IMR-90 (cell line): Measurements from ENCODE around the gene ADAMTS12. TPM values are rescaled to one million over a fixed set of nuclear protein-coding genes. Genes with fewer than 3 reads are reported as not detected.

Source experiments
- ATAC-seq: fragments of 200-7000 bp; cut with Tn5 transposase; 2 replicates; pipeline ENCODE4 v1.9.1; 2020; ENCODE audit warnings: low read depth, mild to moderate bottlenecking, moderate library complexity
- BruUV-seq: library from RNA; stranded (reverse); fragments of 400-500 nt; replicated peaks from 2 replicates; lab custom pipeline; 2021; lab: Mats Ljungman, UMichigan
- CTCF ChIA-PET: fragments of 300-600 bp; formaldehyde crosslinking; extraction: SDS; loops from one replicate; lab custom pipeline; 2021; ENCODE audit warnings: antibody characterized with exemption; lab: Yijun Ruan, JAX
- POLR2A ChIA-PET: fragments of 300-600 bp; sonication (Branson Sonifier 250); formaldehyde crosslinking; loops from one replicate; lab custom pipeline; 2022; ENCODE audit warnings: antibody characterized with exemption; ENCODE audit not compliant: unreplicated experiment; lab: Charles Lee
- DNase-seq: peaks from one replicate; pipeline ENCODE4 v3.0.0; 2013
- H2AFZ ChIP-seq: replicated peaks from 2 replicates; pipeline ENCODE3; 2013; ENCODE audit warnings: low read length, mild to moderate bottlenecking; ENCODE audit not compliant: poor library complexity
- H2AK5ac ChIP-seq: 2 replicates; pipeline ENCODE4 v1.6.1; 2013; ENCODE audit warnings: low read depth, low read length, inconsistent platforms
- H2AK9ac ChIP-seq: replicated peaks from 2 replicates; pipeline ENCODE3; 2013; ENCODE audit warnings: mild to moderate bottlenecking, low read depth, low read length, moderate library complexity; ENCODE audit not compliant: poor library complexity
- H2BK120ac ChIP-seq: 2 replicates; pipeline ENCODE4 v1.6.1; 2013; ENCODE audit warnings: low read depth, low read length, inconsistent platforms
- H2BK15ac ChIP-seq: 3 replicates; pipeline ENCODE4 v1.6.1; 2013; ENCODE audit warnings: low read depth, low read length, inconsistent platforms
- H2BK20ac ChIP-seq: 2 replicates; pipeline ENCODE4 v1.6.1; 2013; ENCODE audit warnings: low read depth, mild to moderate bottlenecking, inconsistent platforms, low read length, moderate library complexity
- H2BK5ac ChIP-seq: 2 replicates; pipeline ENCODE4 v1.6.1; 2013; ENCODE audit warnings: mild to moderate bottlenecking, low read depth, low read length, inconsistent platforms; ENCODE audit not compliant: poor library complexity, severe bottlenecking
- H3K14ac ChIP-seq: replicated peaks from 2 replicates; pipeline ENCODE4 v1.6.1; 2013; ENCODE audit warnings: low read depth, low read length, inconsistent platforms
- H3K18ac ChIP-seq: 2 replicates; pipeline ENCODE4 v1.6.1; 2013; ENCODE audit warnings: low read depth, low read length, control low read depth
- H3K23ac ChIP-seq: 2 replicates; pipeline ENCODE4 v1.6.1; 2013; ENCODE audit warnings: low read depth, low read length, inconsistent platforms
- H3K27ac ChIP-seq: 2 replicates; pipeline ENCODE4 v1.5.1; 2013; ENCODE audit warnings: mild to moderate bottlenecking, control low read depth, low read length; ENCODE audit not compliant: insufficient read depth
- H3K27me3 ChIP-seq: 2 replicates; pipeline ENCODE4 v1.6.1; 2013; ENCODE audit warnings: low read length; ENCODE audit not compliant: control insufficient read depth, insufficient read depth
- H3K36me3 ChIP-seq: 2 replicates; pipeline ENCODE4 v1.6.1; 2013; ENCODE audit warnings: low read length, mixed read lengths; ENCODE audit not compliant: control insufficient read depth, insufficient read depth
- H3K4ac ChIP-seq: 2 replicates; pipeline ENCODE4 v1.6.1; 2013; ENCODE audit warnings: low read depth, low read length, inconsistent platforms
- H3K4me1 ChIP-seq: 2 replicates; pipeline ENCODE4 v1.6.1; 2013; ENCODE audit warnings: low read length, mixed read lengths; ENCODE audit not compliant: control insufficient read depth, insufficient read depth
- H3K4me2 ChIP-seq: 2 replicates; pipeline ENCODE4 v1.6.1; 2013; ENCODE audit warnings: low read depth, mild to moderate bottlenecking, control low read depth, low read length, moderate library complexity
- H3K4me3 ChIP-seq: 2 replicates; pipeline ENCODE4 v1.5.1; 2013; ENCODE audit warnings: low read depth, mild to moderate bottlenecking, control low read depth, low read length, moderate library complexity; ENCODE audit not compliant: insufficient read depth
- H3K56ac ChIP-seq: 2 replicates; pipeline ENCODE4 v1.6.1; 2013; ENCODE audit warnings: low read length, inconsistent platforms; ENCODE audit not compliant: insufficient read depth; ENCODE audit errors: extremely low read depth
- H3K79me1 ChIP-seq, 2 experiments: 2 replicates each; pipeline ENCODE4 v1.6.1; 2013; ENCODE audit warnings: low read length in 2 of 2, inconsistent platforms in 1 of 2, low read depth in 1 of 2
- H3K9ac ChIP-seq: 2 replicates; pipeline ENCODE4 v1.6.1; 2013; ENCODE audit warnings: low read depth, low read length, control low read depth
- H3K9me1 ChIP-seq: 2 replicates; pipeline ENCODE4 v1.6.1; 2013; ENCODE audit warnings: low read length, inconsistent platforms; ENCODE audit not compliant: insufficient read depth
- H3K9me3 ChIP-seq: 2 replicates; pipeline ENCODE4 v1.6.1; 2013; ENCODE audit warnings: low read length; ENCODE audit not compliant: control insufficient read depth, insufficient read depth
- H4K20me1 ChIP-seq: 2 replicates; pipeline ENCODE4 v1.6.1; 2013; ENCODE audit warnings: low read length, inconsistent platforms; ENCODE audit not compliant: insufficient read depth
- H4K5ac ChIP-seq: 2 replicates; pipeline ENCODE4 v1.6.1; 2013; ENCODE audit warnings: mild to moderate bottlenecking, low read depth, low read length, control low read depth
- H4K8ac ChIP-seq, 2 experiments: 2 replicates each; pipeline ENCODE4 v1.6.1; 2013; ENCODE audit warnings: low read depth in 2 of 2, low read length in 2 of 2, control low read depth in 1 of 2, inconsistent platforms in 1 of 2
- H4K91ac ChIP-seq: 2 replicates; pipeline ENCODE4 v1.6.1; 2013; ENCODE audit warnings: low read depth, low read length, inconsistent platforms; ENCODE audit not compliant: insufficient read depth
- BHLHE40 ChIP-seq: fragments of 150-350 bp; IDR thresholded peaks from 2 replicates; pipeline ENCODE4 v1.6.1; 2016; ENCODE audit warnings: mild to moderate bottlenecking, low read depth, low read length
- CTCF ChIP-seq: conservative IDR thresholded peaks from 2 replicates; pipeline ENCODE4 v1.5.1; 2012; ENCODE audit warnings: mild to moderate bottlenecking, low read depth, low read length, improper control_type of control experiment
- RFX5 ChIP-seq: IDR thresholded peaks from 2 replicates; pipeline ENCODE4 v1.8.0; 2012; ENCODE audit warnings: low read depth, mild to moderate bottlenecking, low read length, moderate library complexity
- USF2 ChIP-seq: fragments of 150-350 bp; IDR thresholded peaks from 2 replicates; pipeline ENCODE4 v1.6.1; 2017; ENCODE audit warnings: mild to moderate bottlenecking, antibody characterized with exemption, low read length, low read depth
- WGBS, 2 experiments: methylation state at CpG; one replicate each; pipeline versions ENCODE4 v1.1.5 to v1.1.7; 2013; ENCODE audit warnings: missing lambda C conversion rate in 2 of 2; ENCODE audit not compliant: insufficient read length in 1 of 2; ENCODE audit errors: extremely low coverage in 2 of 2; 5-methylcytosine and 5-hydroxymethylcytosine counted together
- dilution Hi-C: fragments of 300-500 bp; cut with HindIII; formaldehyde crosslinking; loops from one replicate; pipeline ENCODE4 v1.14.3; 2018; ENCODE audit warnings: low sequenced_read_pairs; ENCODE audit not compliant: unreplicated experiment
- in situ Hi-C: fragments of 300-500 bp; cut with MboI; formaldehyde crosslinking; loops from 3 replicates; pipeline ENCODE4 v1.14.3; 2019; ENCODE audit warnings: low sequenced_read_pairs, inconsistent platforms, mixed read lengths
- intact Hi-C: fragments of 100-400 bp; cut with micrococcal nuclease; formaldehyde crosslinking; loops from 2 replicates; pipeline ENCODE4 v1.10.0; 2022
- polyA plus RNA-seq, 3 experiments: library from polyadenylated mRNA; depleted of rRNA; stranded (reverse); fragments of >200 nt; gene quantifications; 2 replicates each; pipeline ENCODE4 v1.2.3, GENCODE V29; 2012; ENCODE audit warnings: low replicate concordance in 1 of 3
- total RNA-seq: library from RNA; depleted of rRNA; stranded (reverse); fragments of >200 nt; gene quantifications from 2 replicates; pipeline ENCODE4 v1.2.3, GENCODE V29; 2012

ADAMTS12 gene
- total and polyA plus RNA-seq, 2 of the 4 experiments (the other 2 are of a cell fraction), result 27.3 to 51.3 TPM

GRCh38 chr5:33487236-33487635, 404.6 kb downstream of the ADAMTS12 start:
- DNase-seq, result no peak
- no TSS peak for BruUV-seq

More at GRCh38 chr5:33487236-33487635, 404.6 kb downstream of the ADAMTS12 start:
- CTCF ChIA-PET, result no interaction called here
- Histone ChIP-seq H3K9me1 (peaks cover 3% of the 10 kb centered on the region), H3K56ac (no peak overlapping the region), H3K27ac (no peak overlapping the region), H4K5ac (no peak overlapping the region), H4K20me1 (no peaks in the 10 kb centered on the region), H3K4me2 (peak overlapping the region; percentile 40; the same call in 1 of the 2 replicates), H4K91ac (no peak overlapping the region), H2BK20ac (no peak overlapping the region), H2BK120ac (no peak overlapping the region), H3K4me1 (peaks cover 9% of the 10 kb centered on the region), H2BK15ac (no peak overlapping the region), H3K9ac (no peak overlapping the region), H3K14ac (no peak overlapping the region), H3K27me3 (no peaks in the 10 kb centered on the region), H3K4me3 (no peak overlapping the region), H2AFZ (no peak overlapping the region), H3K79me1 (no peaks in the 10 kb centered on the region), H3K18ac (peak overlapping the region; percentile 46; the same call in 1 of the 2 replicates), H3K9me3 (no peaks in the 10 kb centered on the region), H3K4ac (no peak overlapping the region), H3K36me3 (no peaks in the 10 kb centered on the region), H3K23ac (no peak overlapping the region), H4K8ac (no peak overlapping the region), H2BK5ac (peak overlapping the region; percentile 7), H2AK5ac (no peak overlapping the region), H2AK9ac (no peak overlapping the region)
- in situ Hi-C loops, result no loop called here
- POLR2A ChIA-PET, result no interaction called here
- WGBS, 2 experiments, result no CpG with 5 or more reads among the region's 3 CpGs
- dilution Hi-C loops, result no loop called here
- TF ChIP-seq CTCF (no peak), BHLHE40 (no peak), RFX5 (no peak), USF2 (no peak)
- intact Hi-C loops, result no loop called here
- ATAC-seq, result peak; percentile 57
